CD4-positive, alpha-beta T cell (primary cell): ENCODE measurements around the gene TRAPPC3. TPM values are rescaled to one million over a fixed set of nuclear protein-coding genes. Genes with fewer than 3 reads are reported as not detected.

Source experiments
- ATAC-seq: fragments of 200-7000 bp; cut with Tn5 transposase; one replicate; pipeline ENCODE4 v1.10.0; 2022; ENCODE audit warnings: mild to moderate bottlenecking; ENCODE audit not compliant: poor library complexity
- CTCF ChIA-PET: fragments of 350-600 bp; sonication (Branson Sonifier 250); formaldehyde crosslinking; loops from one replicate; lab custom pipeline; 2021; ENCODE audit warnings: antibody characterized with exemption, inconsistent platforms; lab: Charles Lee
- POLR2A ChIA-PET: fragments of 350-600 bp; sonication (Branson Sonifier 250); formaldehyde crosslinking; loops from one replicate; lab custom pipeline; 2021; ENCODE audit warnings: antibody characterized with exemption, inconsistent platforms; lab: Charles Lee
- DNase-seq, 14 experiments: peaks; one replicate each; pipeline ENCODE4 v3.0.0-alpha.2; 2013 to 2020; ENCODE audit warnings: mixed read lengths in 2 of 14
- H3K27ac ChIP-seq, 2 donors: one replicate each; pipeline versions ENCODE4 v1.5.1 to v1.7.0; 2013; ENCODE audit warnings: low read length in 2 of 2, low read depth in 1 of 2, mild to moderate bottlenecking in 1 of 2
- H3K27me3 ChIP-seq, 2 experiments: 1 replicate in 1 of 2; 2 replicates in 1 of 2; pipeline versions ENCODE4 v1.6.1 to v1.7.0; 2013; ENCODE audit warnings: low read length in 2 of 2, control low read depth in 1 of 2, mild to moderate bottlenecking in 1 of 2, moderate library complexity in 1 of 2; ENCODE audit not compliant: insufficient read depth in 2 of 2, control insufficient read depth in 1 of 2
- H3K36me3 ChIP-seq: one replicate; pipeline ENCODE4 v1.6.1; 2013; ENCODE audit warnings: low read length, control low read depth; ENCODE audit not compliant: insufficient read depth
- H3K4me1 ChIP-seq: one replicate; pipeline ENCODE4 v1.6.1; 2013; ENCODE audit warnings: low read length, control low read depth; ENCODE audit not compliant: insufficient read depth
- H3K4me3 ChIP-seq: one replicate; pipeline ENCODE4 v1.5.1; 2013; ENCODE audit warnings: mild to moderate bottlenecking, low read length, moderate library complexity
- H3K9me3 ChIP-seq, 2 experiments: 1 replicate in 1 of 2; 2 replicates in 1 of 2; pipeline versions ENCODE4 v1.6.1 to v1.7.0; 2013; ENCODE audit warnings: low read length in 2 of 2, mild to moderate bottlenecking in 2 of 2, control low read depth in 1 of 2, moderate library complexity in 1 of 2; ENCODE audit not compliant: control insufficient read depth in 1 of 2, insufficient read depth in 1 of 2
- H3K27ac Mint-ChIP-seq: one replicate; pipeline ENCODE4 v1.8.0; 2020; ENCODE audit warnings: mixed read lengths
- H3K27me3 Mint-ChIP-seq: one replicate; pipeline ENCODE4 v1.8.0; 2021; ENCODE audit warnings: mixed read lengths
- H3K36me3 Mint-ChIP-seq: one replicate; pipeline ENCODE4 v1.8.0; 2021; ENCODE audit warnings: low read depth, mixed read lengths
- H3K4me1 Mint-ChIP-seq: one replicate; pipeline ENCODE4 v1.8.0; 2021; ENCODE audit warnings: low read depth, mixed read lengths
- H3K4me3 Mint-ChIP-seq: one replicate; pipeline ENCODE4 v1.8.0; 2020; ENCODE audit warnings: mild to moderate bottlenecking, mixed read lengths
- H3K9me3 Mint-ChIP-seq: one replicate; pipeline ENCODE4 v1.8.0; 2020; ENCODE audit warnings: mixed read lengths
- CTCF ChIP-seq: fragments of 200-600 bp; IDR thresholded peaks from one replicate; pipeline ENCODE4 v1.8.0; 2022; ENCODE audit warnings: antibody characterized with exemption, mild to moderate bottlenecking
- intact Hi-C, 2 experiments: fragments of 100-400 bp; cut with DNase I in 1 of 2; cut with micrococcal nuclease in 1 of 2; formaldehyde crosslinking; loops; one replicate each; pipeline versions ENCODE4 v1.15.1 to v1.9.0; 2023 to 2025; cut with DNase I, micrococcal nuclease
- total RNA-seq, 174 experiments: library from RNA in 2 of 174; stranded (reverse) in 2 of 174; gene quantifications; one replicate each; pipeline ENCODE4 v1.2.3 and lab custom pipeline; 2021 to 2026

Gene TRAPPC3
- total RNA-seq, 2 experiments from 2014 or later: 18.4 to 21.3 TPM

GRCh38 chr1:36093929-36094328, 55.4 kb downstream of the TRAPPC3 start:
- ATAC-seq (no peak), DNase-seq (peak in 1 of 14 experiments; percentile 4)
- Histone ChIP-seq H3K9me3 (no peaks in the 10 kb centered on the region), H3K27me3 (no peaks in the 10 kb centered on the region), H3K4me3 (no peak overlapping the region), H3K27ac (no peak overlapping the region), H3K4me1 (peaks cover 37% of the 10 kb centered on the region), H3K36me3 (peaks cover 53% of the 10 kb centered on the region)
- H3K9me3 Mint-ChIP-seq: no peaks in the 10 kb centered on the region
- POLR2A ChIA-PET: no interaction called here
- H3K27me3 Mint-ChIP-seq: no peaks in the 10 kb centered on the region
- CTCF ChIA-PET: no interaction called here
- H3K27ac Mint-ChIP-seq: no peak overlapping the region
- H3K36me3 Mint-ChIP-seq: peaks cover 57% of the 10 kb centered on the region
- TF ChIP-seq CTCF: no peak
- H3K4me3 Mint-ChIP-seq: no peak overlapping the region
- intact Hi-C loops: loop anchor here in 1 of 2 experiments (10.0 kb wide), 1 partner anchor 1341 kb away; no protein-coding TSS in a partner anchor
- H3K4me1 Mint-ChIP-seq: peaks cover 23% of the 10 kb centered on the region

DNA sequence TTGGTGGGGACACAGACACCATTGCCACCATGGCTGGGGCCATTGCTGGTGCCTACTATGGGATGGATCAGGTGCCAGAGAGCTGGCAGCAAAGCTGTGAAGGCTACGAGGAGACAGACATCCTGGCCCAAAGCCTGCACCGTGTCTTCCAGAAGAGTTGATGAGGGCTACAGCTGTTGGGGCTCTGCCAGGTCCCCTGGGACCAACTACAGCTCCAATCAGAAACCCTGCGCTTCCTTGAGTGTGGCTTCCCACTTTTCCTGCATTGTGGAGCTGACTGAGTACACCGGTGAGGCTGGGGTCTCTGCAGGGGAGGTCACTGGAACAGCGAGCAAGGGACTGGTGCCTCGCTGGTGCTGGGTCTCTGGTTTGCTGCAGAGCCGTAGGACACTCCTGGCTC, 56.1 kb downstream of the TRAPPC3 start:
- Histone ChIP-seq H3K36me3 (peaks cover 53% of the 10 kb centered on the region), H3K4me1 (peaks cover 40% of the 10 kb centered on the region), H3K27me3 (no peaks in the 10 kb centered on the region), H3K4me3 (no peak overlapping the region), H3K9me3 (no peaks in the 10 kb centered on the region), H3K27ac (no peak overlapping the region)
- Mint-ChIP-seq H3K9me3 (no peaks in the 10 kb centered on the region), H3K4me1 (peaks cover 23% of the 10 kb centered on the region), H3K36me3 (peaks cover 57% of the 10 kb centered on the region), H3K27me3 (no peaks in the 10 kb centered on the region), H3K27ac (no peak overlapping the region), H3K4me3 (no peak overlapping the region)
- intact Hi-C loops: loop anchor here in 1 of 2 experiments (10.0 kb wide), 1 partner anchor 1342 kb away; no protein-coding TSS in a partner anchor
- ChIA-PET CTCF (no interaction called here), POLR2A (no interaction called here)
- DNase-seq (peak in 1 of 14 experiments; percentile 19), ATAC-seq (no peak)
- TF ChIP-seq CTCF: no peak

GRCh38 chr1:36092798-36093185, 56.5 kb downstream of the TRAPPC3 start:
- ChIA-PET POLR2A (no interaction called here), CTCF (no interaction called here)
- H3K27ac ChIP-seq: no peak overlapping the region
- H3K36me3 ChIP-seq: peaks cover 53% of the 10 kb centered on the region
- H3K9me3 ChIP-seq: no peaks in the 10 kb centered on the region
- Mint-ChIP-seq H3K9me3 (no peaks in the 10 kb centered on the region), H3K27me3 (no peaks in the 10 kb centered on the region), H3K4me3 (no peak overlapping the region), H3K27ac (no peak overlapping the region), H3K4me1 (peaks cover 23% of the 10 kb centered on the region), H3K36me3 (peaks cover 57% of the 10 kb centered on the region)
- DNase-seq: peak in 1 of 14 experiments; percentile 26
- no peaks in the 10 kb centered on the region for H3K27me3 ChIP-seq
- TF ChIP-seq CTCF: no peak
- H3K4me1 ChIP-seq: peaks cover 45% of the 10 kb centered on the region
- intact Hi-C loops: loop anchor here in 1 of 2 experiments (10.0 kb wide), 1 partner anchor 1342 kb away; no protein-coding TSS in a partner anchor
- no peak for ATAC-seq
- H3K4me3 ChIP-seq: no peak overlapping the region
